CD14-positive monocyte (primary cell): Measurements from ENCODE around the gene AGK. TPM values are rescaled to one million over a fixed set of nuclear protein-coding genes. Genes with fewer than 3 reads are reported as not detected.

Experiments
- DNase-seq, 3 donors: peaks; one replicate each; pipeline ENCODE4 v3.0.0-alpha.2; 2011 to 2022
- H2AFZ ChIP-seq: 2 replicates; pipeline ENCODE4 v1.6.0; 2012; ENCODE audit warnings: mild to moderate bottlenecking, low read depth, low read length, inconsistent platforms; ENCODE audit not compliant: insufficient read depth, poor library complexity, severe bottlenecking
- H3K27ac ChIP-seq, 2 donors: 1 replicate in 1 of 2; 2 replicates in 1 of 2; pipeline ENCODE4 v1.5.1; 2012 to 2013; ENCODE audit warnings: low read length in 2 of 2, control low read depth in 1 of 2, inconsistent platforms in 1 of 2, low read depth in 1 of 2, mild to moderate bottlenecking in 1 of 2
- H3K27me3 ChIP-seq, 2 donors: one replicate each; pipeline versions ENCODE4 v1.6.0 to v1.6.1; 2011 to 2013; ENCODE audit warnings: low read length in 2 of 2; ENCODE audit not compliant: control insufficient read depth in 2 of 2, insufficient read depth in 2 of 2
- H3K36me3 ChIP-seq, 2 donors: replicated peaks in 1 of 2; 1 replicate in 1 of 2; 2 replicates in 1 of 2; pipeline versions ENCODE4 v1.5.1 to v1.6.1; 2012 to 2013; ENCODE audit warnings: low read length in 2 of 2, control low read depth in 1 of 2, inconsistent platforms in 1 of 2, mild to moderate bottlenecking in 1 of 2; ENCODE audit not compliant: insufficient read depth in 2 of 2, control insufficient read depth in 1 of 2
- H3K4me1 ChIP-seq, 2 donors: 1 replicate in 1 of 2; 2 replicates in 1 of 2; pipeline versions ENCODE4 v1.5.1 to v1.6.1; 2012 to 2013; ENCODE audit warnings: low read length in 2 of 2, control low read depth in 1 of 2, inconsistent platforms in 1 of 2, mild to moderate bottlenecking in 1 of 2, moderate library complexity in 1 of 2; ENCODE audit not compliant: insufficient read depth in 2 of 2, control insufficient read depth in 1 of 2
- H3K4me2 ChIP-seq: replicated peaks from 2 replicates; pipeline ENCODE3; 2012; ENCODE audit warnings: low read length, moderate library complexity, mild to moderate bottlenecking; ENCODE audit not compliant: poor library complexity, severe bottlenecking; ENCODE audit errors: extremely low read depth
- H3K4me3 ChIP-seq, 3 experiments: fragments of 200-600 bp in 1 of 3; sonication (generic) in 1 of 3; replicated peaks in 1 of 3; 1 replicate in 2 of 3; 2 replicates in 1 of 3; pipeline ENCODE4 v1.5.1; 2011 to 2013; ENCODE audit warnings: low read length in 3 of 3, mild to moderate bottlenecking in 3 of 3, control low read depth in 2 of 3, low read depth in 2 of 3, inconsistent platforms in 1 of 3, moderate library complexity in 1 of 3
- H3K79me2 ChIP-seq: 2 replicates; pipeline ENCODE4 v1.6.0; 2012; ENCODE audit warnings: mild to moderate bottlenecking, control low read depth, inconsistent platforms, low read length, moderate library complexity; ENCODE audit not compliant: insufficient read depth
- H3K9ac ChIP-seq: 2 replicates; pipeline ENCODE4 v1.6.0; 2017; ENCODE audit warnings: low read length, mild to moderate bottlenecking; ENCODE audit not compliant: insufficient read depth, poor library complexity, severe bottlenecking
- H3K9me3 ChIP-seq, 2 donors: replicated peaks in 1 of 2; 1 replicate in 1 of 2; 2 replicates in 1 of 2; pipeline versions ENCODE4 v1.5.1 to v1.6.1; 2012 to 2013; ENCODE audit warnings: low read length in 2 of 2, control low read depth in 1 of 2; ENCODE audit not compliant: control insufficient read depth in 1 of 2, insufficient read depth in 1 of 2
- H4K20me1 ChIP-seq: 2 replicates; pipeline ENCODE4 v1.6.0; 2012; ENCODE audit warnings: mild to moderate bottlenecking, low read length, control low read depth, moderate library complexity; ENCODE audit not compliant: insufficient read depth
- H3K27ac Mint-ChIP-seq, 7 donors: one replicate each; pipeline ENCODE4 v1.8.0; 2020; ENCODE audit warnings: mild to moderate bottlenecking in 7 of 7, mixed read lengths in 7 of 7, moderate library complexity in 6 of 7, inconsistent platforms in 2 of 7
- H3K27me3 Mint-ChIP-seq, 3 donors: one replicate each; pipeline ENCODE4 v1.8.0; 2021 to 2022; ENCODE audit warnings: low read depth in 3 of 3, mild to moderate bottlenecking in 3 of 3, mixed read lengths in 3 of 3, moderate library complexity in 3 of 3, inconsistent platforms in 1 of 3
- H3K36me3 Mint-ChIP-seq, 2 donors: one replicate each; pipeline ENCODE4 v1.8.0; 2020; ENCODE audit warnings: mixed read lengths in 2 of 2, inconsistent platforms in 1 of 2, mild to moderate bottlenecking in 1 of 2
- H3K4me1 Mint-ChIP-seq: one replicate; pipeline ENCODE4 v1.8.0; 2020; ENCODE audit warnings: mild to moderate bottlenecking, mixed read lengths
- H3K4me3 Mint-ChIP-seq, 2 donors: one replicate each; pipeline ENCODE4 v1.8.0; 2020; ENCODE audit warnings: mild to moderate bottlenecking in 2 of 2, mixed read lengths in 2 of 2, moderate library complexity in 1 of 2
- H3K9me3 Mint-ChIP-seq, 7 donors: one replicate each; pipeline ENCODE4 v1.8.0; 2020 to 2022; ENCODE audit warnings: mixed read lengths in 7 of 7, mild to moderate bottlenecking in 6 of 7, moderate library complexity in 6 of 7, inconsistent platforms in 2 of 7
- CTCF ChIP-seq: fragments of 200-600 bp; IDR thresholded peaks from one replicate; pipeline ENCODE4 v1.8.0; 2022; ENCODE audit warnings: antibody characterized with exemption, mild to moderate bottlenecking
- WGBS: methylation state at CpG from one replicate; pipeline ENCODE4 v1.1.5; 2013; ENCODE audit warnings: missing lambda C conversion rate; ENCODE audit not compliant: insufficient coverage; 5-methylcytosine and 5-hydroxymethylcytosine counted together
- intact Hi-C, 2 donors: fragments of 100-400 bp; cut with micrococcal nuclease; formaldehyde crosslinking; loops; one replicate each; pipeline versions ENCODE4 v1.15.0 to v1.15.1; 2023
- polyA plus RNA-seq, 3 donors: library from polyadenylated mRNA; depleted of rRNA in 1 of 3; unstranded in 2 of 3; stranded (reverse) in 1 of 3; fragments of 300-500 nt in 2 of 3; fragments of >200 nt in 1 of 3; fragmentation: Illumina TruSeq in 2 of 3; gene quantifications; 1 replicate in 2 of 3; 2 replicates in 1 of 3; pipeline ENCODE4 v1.2.3, GENCODE V29; 2012 to 2021

AGK gene
- polyA plus RNA-seq, 3 donors: 10.0 to 11.0 (median 11.0) TPM

DNA sequence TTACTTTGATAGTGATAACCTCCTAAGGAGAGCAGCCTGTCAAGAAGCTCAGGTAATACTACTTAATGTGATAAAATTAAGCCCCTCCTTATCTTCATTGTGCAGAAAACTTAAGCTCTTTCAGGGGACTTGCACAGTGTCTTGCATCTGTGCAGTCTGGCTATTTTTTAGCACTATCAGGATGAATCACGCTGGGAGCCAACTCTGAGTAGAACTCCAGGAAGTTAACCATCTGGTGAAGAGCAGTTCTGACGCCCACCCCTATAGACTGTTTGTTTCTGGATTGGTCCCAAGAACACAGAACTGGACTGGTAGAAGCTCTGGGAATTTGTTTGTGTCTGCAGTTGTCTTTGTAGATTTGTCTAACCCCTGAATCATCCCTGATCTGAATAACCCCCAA, 41.9 kb downstream of the AGK start:
- H3K27me3 Mint-ChIP-seq: peaks cover 0 to 2% (median 0%) of the 10 kb centered on the region in 3 donors

GRCh38 chr7:141597966-141598365, 46.8 kb downstream of the AGK start:
- no peak for DNase-seq
- no peak overlapping the region for H3K27ac ChIP-seq
- H3K36me3 ChIP-seq: peaks cover 22 to 58% of the 10 kb centered on the region in 2 donors
- Mint-ChIP-seq H3K4me1 (no peaks in the 10 kb centered on the region), H3K27ac (no peak overlapping the region), H3K4me3 (no peak overlapping the region), H3K36me3 (peaks cover 38 to 49% of the 10 kb centered on the region in 2 donors), H3K27me3 (peaks cover 0 to 2% (median 0%) of the 10 kb centered on the region in 3 donors), H3K9me3 (no peaks in the 10 kb centered on the region)
- WGBS: no CpG with 5 or more reads among the region's 2 CpGs
- H4K20me1 ChIP-seq: no peaks in the 10 kb centered on the region
- no peak overlapping the region for H3K4me2 ChIP-seq
- no peaks in the 10 kb centered on the region for H3K9me3 ChIP-seq
- H3K79me2 ChIP-seq: no peaks in the 10 kb centered on the region
- intact Hi-C loops: no loop called here
- no peaks in the 10 kb centered on the region for H3K4me1 ChIP-seq
- H2AFZ ChIP-seq: no peak overlapping the region
- H3K27me3 ChIP-seq: no peaks in the 10 kb centered on the region
- no peak overlapping the region for H3K9ac ChIP-seq
- no peak overlapping the region for H3K4me3 ChIP-seq
- no peak for TF ChIP-seq CTCF

More for the DNA sequence above, 41.9 kb downstream of the AGK start:
- Histone ChIP-seq H3K36me3 (peaks cover 13 to 47% of the 10 kb centered on the region in 2 donors), H3K4me1 (no peaks in the 10 kb centered on the region), H2AFZ (no peak overlapping the region), H3K27me3 (no peaks in the 10 kb centered on the region), H3K4me2 (no peak overlapping the region), H3K9me3 (no peaks in the 10 kb centered on the region), H3K4me3 (no peak overlapping the region), H3K27ac (no peak overlapping the region), H3K79me2 (no peaks in the 10 kb centered on the region), H4K20me1 (no peaks in the 10 kb centered on the region), H3K9ac (no peak overlapping the region)
- peaks cover 32 to 54% of the 10 kb centered on the region in 2 donors for H3K36me3 Mint-ChIP-seq
- H3K4me1 Mint-ChIP-seq: peaks cover 2% of the 10 kb centered on the region
- intact Hi-C loops: no loop called here
- no peak overlapping the region for H3K4me3 Mint-ChIP-seq
- 100% methylated on average over 1 of the region's 2 CpGs for WGBS
- peak overlapping the region in 1 of 7 donors; percentile 36 for H3K27ac Mint-ChIP-seq
- DNase-seq: no peak
- H3K9me3 Mint-ChIP-seq: no peaks in the 10 kb centered on the region
- no peak for TF ChIP-seq CTCF
